ENCODE data around the gene CFAP69.

The CFAP69 gene

DNA sequence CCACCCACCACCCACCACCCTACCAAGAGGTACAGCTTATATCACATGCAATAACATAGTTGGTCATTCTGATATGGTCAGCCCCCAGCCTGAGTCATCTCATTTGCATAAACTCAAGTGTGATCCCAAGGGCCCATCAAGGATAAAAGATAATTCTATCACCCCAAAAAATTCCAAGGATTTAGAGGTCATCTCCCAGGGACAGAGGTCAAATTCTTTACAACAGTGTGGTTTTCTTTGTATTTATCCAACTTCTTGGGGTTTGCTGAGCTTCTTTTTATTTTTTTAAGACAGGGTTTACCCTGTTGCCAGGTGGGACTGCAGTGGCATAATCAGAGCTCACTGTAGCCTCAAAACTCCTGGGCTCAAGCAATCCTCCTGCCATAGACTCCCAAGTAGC is 92.1 kb downstream of the CFAP69 start:
- Histone ChIP-seq H3K79me2 (ENCODE audit: control insufficient read depth, insufficient read depth, low read length) (no peaks in the 10 kb centered on the region), H2BK120ac (ENCODE audit: low read depth, low read length) (no peak overlapping the region), H3K4me1 (ENCODE audit: control insufficient read depth, low read depth, low read length) (no peaks in the 10 kb centered on the region), H3K4me2 (ENCODE audit: low read length) (no peak overlapping the region), H3K18ac (ENCODE audit: low read length) (no peak overlapping the region), H3K4ac (ENCODE audit: low read depth, low read length) (no peak overlapping the region), H3K27ac (ENCODE audit: low read depth, low read length) (no peak overlapping the region), H4K5ac (ENCODE audit: low read length) (no peak overlapping the region), H2AK5ac (ENCODE audit: low read length) (no peak overlapping the region), H3K27me3 (ENCODE audit: insufficient read depth, low read length, poor library complexity) (no peaks in the 10 kb centered on the region), H3K9ac (ENCODE audit: low read length) (no peak overlapping the region), H3K23ac (ENCODE audit: low read length) (no peak overlapping the region), H3K79me1 (ENCODE audit: low read length) (no peaks in the 10 kb centered on the region), H4K8ac (ENCODE audit: low read depth, low read length) (no peak overlapping the region), H2BK15ac (replicated peaks; ENCODE audit: low read depth) (no peak overlapping the region), H3K56ac (ENCODE audit: low read length) (no peak overlapping the region), H3K36me3 (ENCODE audit: control insufficient read depth, insufficient read depth, low read length) (no peaks in the 10 kb centered on the region), H3K4me3 (ENCODE audit: low read length) (no peak overlapping the region), H2BK5ac (ENCODE audit: low read length) (no peak overlapping the region)
- no peak for DNase-seq

DNA sequence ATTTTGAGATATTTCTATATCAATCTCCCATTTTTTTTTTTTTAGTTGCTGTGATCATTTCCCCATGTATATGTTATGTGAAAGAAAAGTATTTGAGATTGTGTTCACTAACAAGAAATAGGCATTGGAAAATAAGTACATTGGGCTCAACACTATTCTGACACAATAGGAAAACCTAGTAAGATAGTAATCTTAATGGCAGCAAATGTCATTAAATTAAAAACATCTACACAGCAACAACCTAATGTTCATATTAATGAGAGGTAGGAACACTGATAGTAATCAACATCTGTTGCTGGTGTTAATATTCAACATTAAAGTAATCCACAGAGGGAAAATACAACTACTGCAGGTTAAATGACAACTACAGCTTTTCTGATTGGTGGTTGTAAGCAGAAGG is 100.0 kb downstream of the CFAP69 start:
- H3K79me1 ChIP-seq (ENCODE audit: low read length) = peaks cover 7% of the 10 kb centered on the region
- H2AK5ac ChIP-seq (ENCODE audit: low read length) = no peak overlapping the region
- no peak for DNase-seq
- no peak overlapping the region for H3K4me3 ChIP-seq (ENCODE audit: low read length)
- H3K79me2 ChIP-seq (ENCODE audit: control insufficient read depth, insufficient read depth, low read length) = peaks cover 10% of the 10 kb centered on the region
- no peak overlapping the region for H4K8ac ChIP-seq (ENCODE audit: low read depth, low read length)
- no peak overlapping the region for H2BK5ac ChIP-seq (ENCODE audit: low read length)
- H3K36me3 ChIP-seq (ENCODE audit: control insufficient read depth, insufficient read depth, low read length) = no peaks in the 10 kb centered on the region
- H3K4me2 ChIP-seq (ENCODE audit: low read length) = no peak overlapping the region
- no peak overlapping the region for H3K27ac ChIP-seq (ENCODE audit: low read depth, low read length)
- no peak overlapping the region for H3K23ac ChIP-seq (ENCODE audit: low read length)
- no peak overlapping the region for H3K4ac ChIP-seq (ENCODE audit: low read depth, low read length)
- H3K56ac ChIP-seq (ENCODE audit: low read length) = no peak overlapping the region
- H3K4me1 ChIP-seq (ENCODE audit: control insufficient read depth, low read depth, low read length) = peaks cover 3% of the 10 kb centered on the region
- no peak overlapping the region for H4K5ac ChIP-seq (ENCODE audit: low read length)
- no peak overlapping the region for H2BK15ac ChIP-seq (replicated peaks; ENCODE audit: low read depth)
- H3K18ac ChIP-seq (ENCODE audit: low read length) = no peak overlapping the region
- H3K27me3 ChIP-seq (ENCODE audit: insufficient read depth, low read length, poor library complexity) = no peaks in the 10 kb centered on the region
- no peak overlapping the region for H3K9ac ChIP-seq (ENCODE audit: low read length)
- H2BK120ac ChIP-seq (ENCODE audit: low read depth, low read length) = no peak overlapping the region

DNA sequence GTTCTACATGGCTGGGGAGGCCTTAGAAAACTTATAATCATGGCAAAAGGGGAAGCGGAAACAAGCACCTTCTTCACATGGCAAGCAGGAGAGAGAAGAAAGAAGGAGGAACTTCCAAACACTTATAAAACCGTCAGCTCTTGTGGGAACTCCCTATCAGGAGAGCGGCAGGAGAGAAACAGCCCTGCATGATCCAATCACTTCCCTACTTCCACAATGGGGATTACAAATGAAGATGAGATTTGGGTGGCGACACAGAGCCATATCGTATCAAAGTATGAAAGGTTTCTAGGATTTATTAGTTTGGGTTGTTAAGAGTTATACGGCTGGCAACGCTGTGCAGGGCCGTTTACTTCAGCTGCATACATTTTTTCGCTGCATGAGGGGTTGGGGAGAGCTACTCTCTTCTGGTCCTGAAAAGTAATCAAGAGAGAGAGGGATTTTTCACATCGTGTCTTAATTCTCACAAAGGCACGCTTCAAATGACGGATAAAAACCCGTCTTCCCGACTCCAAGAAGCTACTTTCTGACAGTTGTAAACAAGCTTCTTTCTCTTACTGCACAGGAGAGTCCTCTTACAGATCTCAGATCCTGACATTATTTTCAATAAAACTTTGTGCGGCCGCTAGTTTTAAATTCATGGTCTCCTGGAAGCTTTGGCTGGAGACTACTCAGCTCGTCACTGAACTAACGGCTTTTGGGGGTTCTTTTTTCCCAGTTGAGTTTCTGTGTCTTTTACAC is 100.8 kb downstream of the CFAP69 start:
- H3K27ac ChIP-seq (ENCODE audit: low read depth, low read length) = no peak overlapping the region
- peaks cover 11% of the 10 kb centered on the region for H3K79me2 ChIP-seq (ENCODE audit: control insufficient read depth, insufficient read depth, low read length)
- H2AK5ac ChIP-seq (ENCODE audit: low read length) = no peak overlapping the region
- H3K23ac ChIP-seq (ENCODE audit: low read length) = peak overlapping the region; percentile 54
- WGBS (ENCODE audit: extremely low coverage, insufficient coverage, low lambda C conversion rate) = no CpG with 5 or more reads among the region's 18 CpGs
- no peak overlapping the region for H2BK5ac ChIP-seq (ENCODE audit: low read length)
- H3K27me3 ChIP-seq (ENCODE audit: insufficient read depth, low read length, poor library complexity) = no peaks in the 10 kb centered on the region
- H3K36me3 ChIP-seq (ENCODE audit: control insufficient read depth, insufficient read depth, low read length) = no peaks in the 10 kb centered on the region
- H3K4me2 ChIP-seq (ENCODE audit: low read length) = peak overlapping the region; percentile 63
- peak overlapping the region; percentile 38 for H3K4me3 ChIP-seq (ENCODE audit: low read length)
- H3K4ac ChIP-seq (ENCODE audit: low read depth, low read length) = no peak overlapping the region
- H2BK15ac ChIP-seq (replicated peaks; ENCODE audit: low read depth) = no peak overlapping the region
- H2BK120ac ChIP-seq (ENCODE audit: low read depth, low read length) = no peak overlapping the region
- peak overlapping the region; percentile 62 for H3K9ac ChIP-seq (ENCODE audit: low read length)
- peak overlapping the region; percentile 42 for H3K18ac ChIP-seq (ENCODE audit: low read length)
- H3K56ac ChIP-seq (ENCODE audit: low read length) = peak overlapping the region; percentile 80
- H4K8ac ChIP-seq (ENCODE audit: low read depth, low read length) = peak overlapping the region; percentile 68
- H4K5ac ChIP-seq (ENCODE audit: low read length) = peak overlapping the region; percentile 71
- H3K4me1 ChIP-seq (ENCODE audit: control insufficient read depth, low read depth, low read length) = peaks cover 3% of the 10 kb centered on the region
- peaks cover 8% of the 10 kb centered on the region for H3K79me1 ChIP-seq (ENCODE audit: low read length)
- peak; percentile 50 for DNase-seq

DNA sequence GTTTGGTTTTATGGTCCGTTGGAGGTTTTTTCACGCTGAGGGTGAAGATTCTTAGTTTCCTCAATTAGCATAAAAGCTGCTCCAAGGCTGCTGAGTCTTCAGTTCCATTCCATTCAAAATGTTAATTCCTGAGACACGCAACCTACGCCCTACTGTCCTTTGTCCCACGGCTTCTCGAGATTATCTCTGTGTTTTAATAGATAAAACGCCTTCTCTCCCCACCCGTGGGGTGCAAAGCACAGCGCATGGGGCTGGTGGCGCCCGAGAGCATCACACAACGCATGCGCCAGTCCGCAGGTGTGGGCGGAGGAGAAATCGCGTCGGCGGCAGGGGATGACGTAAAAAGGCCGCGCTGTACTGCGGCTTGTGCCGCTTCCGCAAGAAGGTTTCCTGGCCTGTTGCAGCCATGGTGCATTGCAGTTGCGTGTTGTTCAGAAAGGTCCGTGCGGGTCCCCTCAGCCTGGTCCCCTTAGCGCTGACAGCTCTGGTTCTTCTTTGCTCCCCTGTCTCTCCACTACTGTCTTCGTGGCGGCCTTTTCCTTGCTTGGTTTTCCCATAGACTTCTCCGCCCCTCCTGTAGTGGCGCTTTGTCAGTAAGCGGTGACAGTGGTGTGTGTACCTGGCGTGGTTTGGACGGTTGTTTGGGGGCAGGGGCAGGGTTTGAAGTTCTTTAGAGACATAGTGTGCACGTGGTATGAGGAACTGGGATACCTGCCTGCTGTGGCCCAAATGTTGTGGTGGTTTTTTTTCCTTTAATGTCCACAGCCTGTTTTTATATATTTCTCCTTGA is 101.6 kb downstream of the CFAP69 start, which contains the start of gene GTPBP10:
Gene GTPBP10 (plus strand): TSS at position 381 of the 790 bp plus-strand sequence. CDS start 26 bp downstream, at position 407.
- peaks cover 12% of the 10 kb centered on the region for H3K79me2 ChIP-seq (ENCODE audit: control insufficient read depth, insufficient read depth, low read length)
- no peak within 1 kb of the TSS for H2AK5ac ChIP-seq (ENCODE audit: low read length)
- peak within 1 kb of the TSS; percentile 22 for H3K4ac ChIP-seq (ENCODE audit: low read depth, low read length)
- H3K79me1 ChIP-seq (ENCODE audit: low read length) = peaks cover 10% of the 10 kb centered on the region
- peak within 1 kb of the TSS; percentile 68 for H4K8ac ChIP-seq (ENCODE audit: low read depth, low read length)
- H3K23ac ChIP-seq (ENCODE audit: low read length) = peak within 1 kb of the TSS; percentile 54
- peak within 1 kb of the TSS; percentile 84 for H3K9ac ChIP-seq (ENCODE audit: low read length)
- peak within 1 kb of the TSS; percentile 64 for H3K4me2 ChIP-seq (ENCODE audit: low read length)
- no peak within 1 kb of the TSS for H3K27ac ChIP-seq (ENCODE audit: low read depth, low read length)
- H3K4me3 ChIP-seq (ENCODE audit: low read length) = peak within 1 kb of the TSS; percentile 91
- peaks cover 3% of the 10 kb centered on the region for H3K4me1 ChIP-seq (ENCODE audit: control insufficient read depth, low read depth, low read length)
- peak within 1 kb of the TSS; percentile 71 for H4K5ac ChIP-seq (ENCODE audit: low read length)
- DNase-seq = peak; percentile 97
- H2BK5ac ChIP-seq (ENCODE audit: low read length) = no peak within 1 kb of the TSS
- no peaks in the 10 kb centered on the region for H3K36me3 ChIP-seq (ENCODE audit: control insufficient read depth, insufficient read depth, low read length)
- no peaks in the 10 kb centered on the region for H3K27me3 ChIP-seq (ENCODE audit: insufficient read depth, low read length, poor library complexity)
- H3K56ac ChIP-seq (ENCODE audit: low read length) = peak within 1 kb of the TSS; percentile 87
- no peak within 1 kb of the TSS for H2BK120ac ChIP-seq (ENCODE audit: low read depth, low read length)
- WGBS (ENCODE audit: extremely low coverage, insufficient coverage, low lambda C conversion rate) = no CpG with 5 or more reads among the region's 37 CpGs
- H2BK15ac ChIP-seq (replicated peaks; ENCODE audit: low read depth) = no peak within 1 kb of the TSS
- H3K18ac ChIP-seq (ENCODE audit: low read length) = peak within 1 kb of the TSS; percentile 42

DNA sequence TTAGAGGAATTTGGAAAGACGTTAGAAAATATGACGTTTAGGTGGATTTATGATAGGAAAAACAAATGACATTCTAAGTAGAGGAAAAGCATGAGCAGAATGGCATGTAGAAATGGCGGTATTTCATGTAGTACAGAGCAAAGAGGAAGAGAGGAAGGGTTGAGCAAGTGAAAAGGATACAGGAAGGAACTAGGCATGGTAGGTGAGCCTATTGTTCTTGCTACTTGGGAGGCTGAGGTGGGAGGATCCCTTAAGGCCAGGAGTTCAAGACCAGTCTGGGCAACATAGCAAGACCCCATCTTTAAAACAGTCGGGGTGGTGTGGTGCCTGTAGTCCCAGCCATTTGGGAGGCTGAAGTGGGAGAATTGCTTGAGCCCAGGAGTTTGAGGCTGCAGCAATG is 102.8 kb downstream of the CFAP69 start:
- no peak overlapping the region for H4K5ac ChIP-seq (ENCODE audit: low read length)
- WGBS (ENCODE audit: extremely low coverage, insufficient coverage, low lambda C conversion rate) = 100% methylated on average over 2 of the region's 4 CpGs
- H3K56ac ChIP-seq (ENCODE audit: low read length) = no peak overlapping the region

More for the DNA sequence above, 102.8 kb downstream of the CFAP69 start:
- H3K4me1 ChIP-seq (ENCODE audit: control insufficient read depth, low read depth, low read length) = peaks cover 3% of the 10 kb centered on the region
- no peak overlapping the region for H2AK5ac ChIP-seq (ENCODE audit: low read length)
- no peak overlapping the region for H2BK15ac ChIP-seq (replicated peaks; ENCODE audit: low read depth)
- H3K9ac ChIP-seq (ENCODE audit: low read length) = no peak overlapping the region
- no peaks in the 10 kb centered on the region for H3K36me3 ChIP-seq (ENCODE audit: control insufficient read depth, insufficient read depth, low read length)
- H2BK120ac ChIP-seq (ENCODE audit: low read depth, low read length) = no peak overlapping the region
- H4K8ac ChIP-seq (ENCODE audit: low read depth, low read length) = no peak overlapping the region
- H3K4me3 ChIP-seq (ENCODE audit: low read length) = no peak overlapping the region
- H3K27ac ChIP-seq (ENCODE audit: low read depth, low read length) = no peak overlapping the region
- no peak overlapping the region for H2BK5ac ChIP-seq (ENCODE audit: low read length)
- no peaks in the 10 kb centered on the region for H3K27me3 ChIP-seq (ENCODE audit: insufficient read depth, low read length, poor library complexity)
- no peak overlapping the region for H3K18ac ChIP-seq (ENCODE audit: low read length)
- H3K23ac ChIP-seq (ENCODE audit: low read length) = no peak overlapping the region
- no peak for DNase-seq
- H3K79me1 ChIP-seq (ENCODE audit: low read length) = peaks cover 11% of the 10 kb centered on the region
- H3K4me2 ChIP-seq (ENCODE audit: low read length) = no peak overlapping the region
- peaks cover 12% of the 10 kb centered on the region for H3K79me2 ChIP-seq (ENCODE audit: control insufficient read depth, insufficient read depth, low read length)
- no peak overlapping the region for H3K4ac ChIP-seq (ENCODE audit: low read depth, low read length)
